Measurements from ENCODE around the gene NTM. TPM values are rescaled to one million over a fixed set of nuclear protein-coding genes. Genes with fewer than 3 reads are reported as not detected.

NTM gene
- total RNA-seq, 1 donor from 2014 or later: 3.4 TPM

DNA sequence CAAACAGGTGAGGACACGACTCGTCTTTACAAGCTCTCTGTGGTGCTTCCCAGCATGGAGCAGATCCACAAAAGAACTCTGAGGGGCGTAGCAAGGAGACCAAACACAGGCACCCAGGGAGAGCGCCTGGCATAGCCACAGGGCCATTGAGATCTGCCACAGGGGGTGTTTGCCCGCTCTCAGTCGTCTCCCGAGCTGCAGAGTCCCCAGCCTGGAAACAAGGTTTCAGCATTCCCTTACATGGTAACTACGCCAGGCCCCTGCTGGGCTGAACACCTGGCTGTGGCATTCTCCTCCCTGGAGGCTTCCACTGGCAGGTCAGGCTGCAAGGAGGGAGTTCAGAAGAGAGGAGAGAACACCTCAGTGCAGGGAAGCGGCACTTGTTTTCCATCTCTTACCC, 962.1 kb downstream of the NTM start:
- intact Hi-C loops (cut with DNase I): no loop called here

GRCh38 chr11:132334769-132335280, 964.4 kb downstream of the NTM start:
- no peak for DNase-seq (ENCODE audit: low spot score)

More for the DNA sequence above, 962.1 kb downstream of the NTM start:
- DNase-seq (ENCODE audit: low spot score): no peak

DNA sequence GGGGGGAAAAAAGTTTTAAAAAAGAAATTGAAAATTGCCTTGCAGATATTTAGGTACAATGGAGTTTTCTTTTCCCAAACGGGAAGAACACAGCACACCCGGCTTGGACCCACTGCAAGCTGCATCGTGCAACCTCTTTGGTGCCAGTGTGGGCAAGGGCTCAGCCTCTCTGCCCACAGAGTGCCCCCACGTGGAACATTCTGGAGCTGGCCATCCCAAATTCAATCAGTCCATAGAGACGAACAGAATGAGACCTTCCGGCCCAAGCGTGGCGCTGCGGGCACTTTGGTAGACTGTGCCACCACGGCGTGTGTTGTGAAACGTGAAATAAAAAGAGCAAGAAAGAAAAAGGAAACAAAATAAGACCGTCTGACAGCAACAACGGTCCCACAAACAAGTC, 964.9 kb downstream of the NTM start:
- intact Hi-C loops (cut with DNase I): no loop called here
- DNase-seq (ENCODE audit: low spot score): no peak

More at GRCh38 chr11:132334769-132335280, 964.4 kb downstream of the NTM start:
- intact Hi-C loops (cut with DNase I): no loop called here

- DNase-seq (ENCODE audit: low spot score): no peak
- intact Hi-C loops (cut with DNase I): no loop called here
These were observed 966.5 kb downstream of the NTM start for GRCh38 chr11:132336781-132337535.

- DNase-seq (ENCODE audit: low spot score): no peak
- intact Hi-C loops (cut with DNase I): no loop called here
These were observed 967.5 kb downstream of the NTM start for GRCh38 chr11:132337819-132338416.

- no peak for DNase-seq (ENCODE audit: low spot score)
- intact Hi-C loops (cut with DNase I): no loop called here
These were observed 972.0 kb downstream of the NTM start for GRCh38 chr11:132342408-132342807.

DNA sequence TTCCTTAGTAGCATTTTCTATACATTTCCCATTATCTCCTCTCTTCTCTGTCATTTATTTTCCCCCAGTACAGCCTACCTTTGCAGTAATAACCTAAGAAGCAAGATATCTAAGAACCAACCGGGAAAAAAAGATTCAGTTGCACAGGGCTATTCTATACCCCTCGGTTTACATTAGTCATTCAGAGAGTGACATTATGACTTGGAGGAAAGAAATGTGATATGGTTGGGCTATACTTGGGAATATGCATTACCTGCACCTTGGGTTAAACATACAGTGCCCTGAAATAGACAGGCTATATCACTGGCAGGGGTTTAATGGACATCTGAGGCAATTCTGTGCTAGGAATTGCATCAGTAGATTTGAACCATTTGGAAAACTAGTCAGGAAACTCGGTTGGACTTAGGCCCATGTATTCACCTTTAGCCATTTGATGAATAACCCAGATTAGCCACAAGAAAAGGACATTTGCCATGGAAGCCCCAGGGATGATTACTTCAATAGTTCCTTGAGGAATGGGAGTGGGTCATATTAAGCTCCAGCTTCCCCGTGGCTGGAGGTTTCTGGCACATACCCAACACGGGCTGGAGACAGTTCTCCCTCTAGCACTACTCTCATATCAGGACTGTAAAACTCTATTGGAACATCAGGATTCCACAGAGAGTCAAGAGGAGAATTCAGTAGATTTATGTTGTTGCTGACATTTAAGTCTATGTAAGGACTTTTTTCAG, 973.2 kb downstream of the NTM start:
- DNase-seq (ENCODE audit: low spot score): no peak
- intact Hi-C loops (cut with DNase I): no loop called here

DNA sequence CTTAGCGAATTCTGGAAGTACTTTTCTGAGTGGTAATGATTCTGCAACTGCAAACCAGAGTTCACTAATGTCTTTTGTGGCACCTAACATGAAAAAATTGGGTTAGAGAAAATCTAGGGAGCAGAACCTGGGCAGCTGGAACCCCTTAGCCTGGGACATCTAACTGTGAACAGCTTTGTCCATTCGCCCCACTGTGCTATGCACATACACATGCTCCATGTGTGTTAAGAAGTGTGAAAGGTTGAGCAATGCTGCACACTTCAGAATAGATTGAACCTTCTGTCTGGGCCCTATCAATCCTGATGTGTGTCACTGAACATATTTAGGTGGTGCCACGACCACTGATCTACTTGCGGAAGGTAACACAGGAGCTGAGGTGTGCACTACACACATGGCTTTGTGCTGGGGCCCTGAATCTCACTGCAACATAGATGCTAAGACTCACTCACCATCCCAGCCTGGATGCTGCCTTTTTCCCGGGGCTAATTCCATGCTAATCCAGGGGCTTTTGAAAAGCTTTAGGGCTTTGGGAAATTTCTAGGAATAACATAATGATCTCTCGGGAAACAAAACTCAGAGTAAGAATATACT, 976.2 kb downstream of the NTM start:
- DNase-seq (ENCODE audit: low spot score): no peak
- intact Hi-C loops (cut with DNase I): no loop called here

DNA sequence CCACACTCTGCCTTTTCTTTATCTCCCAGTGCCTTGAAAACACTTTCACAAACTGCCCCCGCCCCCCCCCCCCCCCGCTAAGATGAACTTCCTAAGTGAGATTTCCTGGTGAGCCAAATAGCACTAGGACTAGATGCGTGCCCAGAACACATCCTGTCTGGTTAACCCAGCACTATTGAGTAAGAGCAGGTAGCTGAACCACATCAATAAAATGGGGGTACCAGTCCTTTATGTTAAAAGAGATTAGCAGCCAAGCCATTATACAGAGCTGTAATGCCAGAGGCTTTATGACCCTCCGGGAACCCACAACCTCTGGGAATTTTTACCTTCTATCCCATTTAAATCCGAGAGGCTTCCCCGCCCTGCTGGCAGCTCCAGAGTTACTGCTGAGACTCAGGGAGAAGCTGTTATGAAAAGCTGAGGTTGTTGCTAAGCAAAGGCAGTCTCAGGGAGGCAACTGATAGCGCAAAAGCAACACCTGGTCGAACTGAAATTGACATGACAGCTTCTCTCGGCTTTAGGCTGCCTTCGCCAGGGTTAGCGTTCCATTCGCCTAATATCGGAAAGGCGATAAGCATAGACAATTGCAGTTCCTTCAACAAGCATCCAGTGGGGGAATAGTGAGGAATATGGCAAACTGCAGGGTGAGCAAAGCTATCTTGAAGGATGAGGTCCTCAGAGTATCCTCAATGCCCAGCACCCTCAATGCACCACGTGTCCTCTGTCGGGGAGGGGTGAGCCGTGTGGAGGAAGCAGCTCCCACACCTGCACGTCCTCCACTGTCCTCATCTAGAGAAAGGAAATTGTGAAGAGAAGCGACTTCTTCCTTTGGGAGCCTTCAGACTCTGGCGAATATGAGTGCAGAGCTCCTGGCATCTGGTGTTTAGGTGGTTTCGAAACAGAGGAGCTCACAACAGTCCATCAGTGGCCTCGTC, 977.0 kb downstream of the NTM start:
- DNase-seq (ENCODE audit: low spot score): no peak
- intact Hi-C loops (cut with DNase I): no loop called here

DNA sequence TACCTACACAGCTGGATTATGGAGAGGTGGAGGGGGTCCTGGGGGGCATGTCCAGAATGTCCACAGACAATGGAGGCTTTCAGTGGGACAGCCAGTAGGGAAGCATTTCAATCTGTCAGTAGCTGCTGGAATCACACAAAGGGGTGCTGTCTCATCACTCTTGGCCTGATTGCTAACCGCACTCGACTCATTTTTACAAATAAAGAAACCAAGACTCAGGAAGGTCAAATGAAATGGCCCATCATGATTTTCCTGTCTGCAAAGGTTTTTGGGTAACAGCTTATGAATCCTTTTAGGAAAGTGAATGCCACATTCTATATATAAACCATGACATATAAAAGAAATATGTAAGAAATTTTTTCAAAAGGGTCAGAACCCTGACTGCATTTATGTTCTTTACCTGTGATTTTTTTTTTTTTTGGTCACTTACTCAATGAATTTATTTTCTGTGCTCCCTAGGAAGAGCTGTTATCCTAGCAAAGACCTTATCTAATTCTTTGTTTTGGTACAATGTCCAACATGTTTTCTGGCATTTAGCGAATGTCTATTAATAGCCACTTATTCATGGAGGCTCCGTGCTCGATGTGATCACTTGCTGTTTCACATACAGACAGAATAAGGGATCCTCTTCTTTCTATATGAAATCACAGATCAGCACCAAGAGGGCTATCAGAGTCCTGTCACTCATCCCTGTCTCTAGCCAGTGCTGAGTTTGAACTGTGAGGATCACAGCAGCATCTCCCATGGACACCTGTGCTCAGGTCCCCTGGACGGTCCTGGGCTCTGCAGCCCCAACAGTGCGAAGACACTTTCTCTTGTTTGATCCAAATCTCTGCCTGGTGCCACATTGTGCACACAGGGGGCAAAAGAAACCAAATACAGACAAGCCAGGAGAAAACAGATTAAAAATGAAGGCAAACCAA, 979.7 kb downstream of the NTM start:
- DNase-seq (ENCODE audit: low spot score): no peak
- intact Hi-C loops (cut with DNase I): no loop called here

DNA sequence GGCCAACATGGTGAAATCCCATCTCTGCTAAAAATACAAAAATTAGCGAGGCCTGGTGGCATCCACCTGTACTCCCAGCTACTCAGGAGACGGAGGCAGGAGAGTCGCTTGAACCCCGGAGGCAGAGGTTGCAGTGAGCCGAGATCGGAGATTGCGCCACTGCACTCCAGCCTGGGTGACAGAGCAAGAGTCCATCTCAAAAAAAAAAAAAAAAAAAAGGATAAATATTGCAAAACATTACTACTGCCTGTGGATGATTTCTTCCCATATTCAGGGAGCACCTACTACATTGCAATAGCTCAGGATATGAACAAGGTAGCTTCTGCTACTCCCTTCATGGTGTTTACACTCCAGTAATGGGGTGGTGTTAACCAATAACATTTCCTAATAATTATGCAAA, 980.6 kb downstream of the NTM start:
- no peak for DNase-seq (ENCODE audit: low spot score)
- intact Hi-C loops (cut with DNase I): no loop called here

DNA sequence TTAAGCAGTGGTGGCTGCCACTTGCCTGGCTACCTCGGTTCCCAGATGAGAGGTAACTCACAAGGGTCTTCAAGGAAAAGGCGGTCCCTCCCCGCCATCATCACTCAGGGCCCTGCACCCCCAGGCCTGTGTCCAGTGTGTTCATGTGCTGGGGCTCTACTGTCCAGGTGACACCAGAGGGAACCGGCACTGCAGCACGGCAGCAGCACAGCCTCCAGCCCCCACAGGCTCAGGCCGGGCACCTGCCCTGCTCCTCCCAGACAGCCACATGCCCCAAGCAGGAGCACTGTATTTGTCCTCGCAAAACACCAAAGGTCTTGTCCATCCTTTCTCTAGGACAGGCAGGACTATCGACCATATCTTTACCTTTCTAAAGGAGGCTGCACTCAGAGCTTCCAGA, 982.1 kb downstream of the NTM start:
- no peak for DNase-seq (ENCODE audit: low spot score)
- intact Hi-C loops (cut with DNase I): no loop called here

DNA sequence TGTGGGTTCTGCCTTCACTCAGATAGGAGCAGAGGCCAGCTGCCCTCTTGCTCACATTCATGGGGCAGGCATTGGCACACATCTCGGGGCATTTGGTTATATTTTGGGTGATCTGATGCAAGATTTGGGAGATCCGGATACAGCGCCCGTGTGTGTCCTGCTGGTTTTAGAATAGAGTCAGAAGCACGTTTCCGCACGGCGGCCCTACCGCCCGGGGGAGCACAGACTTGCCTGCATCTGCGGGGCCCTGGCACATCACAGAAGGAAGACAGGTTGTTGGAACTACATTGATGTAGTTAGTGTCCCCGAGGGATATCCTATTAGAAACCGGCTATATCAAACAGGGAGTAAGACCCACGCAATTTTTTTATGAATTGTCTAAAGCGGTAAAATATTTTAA, 982.8 kb downstream of the NTM start:
- no peak for DNase-seq (ENCODE audit: low spot score)
- intact Hi-C loops (cut with DNase I): no loop called here

DNA sequence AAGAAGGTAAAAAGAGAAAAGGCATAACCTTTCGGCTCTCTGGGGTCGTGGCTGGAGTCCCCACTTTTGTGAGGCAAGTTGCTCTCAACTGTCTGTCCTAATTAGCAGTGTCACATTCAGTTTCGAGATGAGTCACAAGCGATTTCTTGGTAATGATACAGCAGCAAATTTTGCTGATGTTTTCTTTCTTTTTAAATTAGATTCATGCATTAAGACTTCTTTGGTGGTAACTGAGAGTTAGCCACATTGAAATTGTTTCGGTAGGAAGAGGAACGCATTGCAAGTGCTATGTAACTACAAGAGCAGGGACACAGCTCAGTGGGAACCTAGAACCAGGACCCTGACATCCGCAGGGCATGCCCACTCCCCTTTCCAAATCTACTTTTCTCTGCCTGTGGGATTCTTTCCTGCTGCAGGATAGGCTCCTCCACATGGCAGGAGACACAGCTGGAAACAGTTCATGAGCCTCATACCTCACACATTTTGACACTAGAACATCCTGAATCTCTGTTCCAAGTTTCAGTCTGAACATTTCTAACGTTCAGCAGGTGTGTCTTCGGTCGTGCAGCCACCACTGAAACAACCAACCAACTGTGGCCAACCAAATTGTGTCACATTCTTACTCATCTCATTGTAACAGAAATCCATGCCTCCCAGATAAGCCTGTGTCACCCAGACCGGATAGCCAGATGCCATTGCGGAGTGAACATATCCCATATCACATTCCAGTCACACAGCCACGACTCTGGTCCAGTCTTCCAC, 987.6 kb downstream of the NTM start:
- DNase-seq (ENCODE audit: low spot score): no peak
- intact Hi-C loops (cut with DNase I): no loop called here

- intact Hi-C loops (cut with DNase I): no loop called here
- no peak for DNase-seq (ENCODE audit: low spot score)
These were observed 988.1 kb downstream of the NTM start for GRCh38 chr11:132358573-132358953.

- intact Hi-C loops (cut with DNase I): no loop called here
These were observed 990.7 kb downstream of the NTM start for GRCh38 chr11:132361011-132361550.

DNA sequence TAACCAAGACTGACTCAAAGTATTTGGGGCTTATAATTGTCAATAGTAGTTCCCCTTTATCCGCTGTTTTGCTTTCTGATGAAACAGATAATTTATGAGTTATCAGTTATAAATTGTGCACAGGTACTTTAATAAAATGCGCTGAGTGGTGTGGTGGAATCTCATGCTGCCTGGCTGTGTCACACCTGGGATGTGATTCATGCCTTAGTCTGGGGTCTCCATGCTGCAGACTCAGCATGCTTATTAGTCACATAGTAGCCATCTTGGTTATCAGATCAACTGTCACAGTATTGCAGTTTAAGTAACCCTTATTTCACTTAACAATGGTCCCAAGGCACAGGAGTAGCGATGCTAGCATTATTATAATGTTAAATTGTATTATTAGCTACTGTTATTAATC, 995.2 kb downstream of the NTM start:
- intact Hi-C loops (cut with DNase I): no loop called here

More at GRCh38 chr11:132361011-132361550, 990.7 kb downstream of the NTM start:
- DNase-seq (ENCODE audit: low spot score): no peak

More for the DNA sequence above, 995.2 kb downstream of the NTM start:
- no peak for DNase-seq (ENCODE audit: low spot score)
